Prostate gland (tissue), 2 donors: ENCODE results near the gene NT5DC1. TPM values are rescaled to one million over a fixed set of nuclear protein-coding genes. Genes with fewer than 3 reads are reported as not detected.

Experiments
- DNase-seq: peaks from one replicate; pipeline ENCODE4 v3.0.0-alpha.2; 2019; ENCODE audit warnings: low spot score
- H3K27ac ChIP-seq, 2 donors: fragments of 200-600 bp; sonication (generic); 2 replicates each; pipeline ENCODE4 v1.5.1; 2017 to 2019
- H3K27me3 ChIP-seq: fragments of 200-600 bp; sonication (generic); replicated peaks from 2 replicates; pipeline ENCODE4 v1.5.1; 2019; ENCODE audit not compliant: insufficient read depth
- H3K36me3 ChIP-seq, 2 donors: fragments of 200-600 bp; sonication (generic); 1 replicate in 1 of 2; 2 replicates in 1 of 2; pipeline versions ENCODE4 v1.5.1 to v1.8.1; 2017 to 2019
- H3K4me1 ChIP-seq: fragments of 200-600 bp; sonication (generic); replicated peaks from 2 replicates; pipeline ENCODE4 v1.5.1; 2019
- H3K4me3 ChIP-seq, 2 donors: fragments of 200-600 bp; sonication (generic); 2 replicates each; pipeline ENCODE4 v1.5.1; 2017 to 2019
- H3K9me3 ChIP-seq: fragments of 200-600 bp; sonication (generic); 2 replicates; pipeline ENCODE4 v1.5.1; 2017
- CTCF ChIP-seq, 4 experiments: fragments of 200-600 bp in 2 of 4; fragments of 450-650 bp in 2 of 4; sonication (generic) in 2 of 4; IDR thresholded peaks; 1 replicate in 3 of 4; 2 replicates in 1 of 4; pipeline ENCODE4 v1.5.1; 2016 to 2019; ENCODE audit warnings: antibody characterized with exemption in 4 of 4, mild to moderate bottlenecking in 2 of 4, moderate library complexity in 2 of 4
- POLR2A ChIP-seq: fragments of 450-650 bp; IDR thresholded peaks from one replicate; pipeline ENCODE4 v1.6.1; 2016; ENCODE audit warnings: antibody characterized with exemption, mild to moderate bottlenecking
- POLR2AphosphoS5 ChIP-seq: sonication (generic); formaldehyde crosslinking; IDR thresholded peaks from one replicate; pipeline ENCODE4 v1.6.1; 2017; ENCODE audit warnings: antibody characterized with exemption
- WGBS: methylation state at CpG from one replicate; pipeline ENCODE4 v1.1.5; 2018; 5-methylcytosine and 5-hydroxymethylcytosine counted together
- intact Hi-C: fragments of 100-400 bp; cut with DNase I; formaldehyde crosslinking; loops from one replicate; pipeline ENCODE4 v1.14.2; 2022
- total RNA-seq, 2 donors: library from RNA; depleted of rRNA; stranded (reverse); fragments of >200 nt; gene quantifications; one replicate each; pipeline ENCODE4 v1.1.0, GENCODE V29; 2016

The NT5DC1 gene
- total RNA-seq, 2 donors from 2014 or later: 12.3 to 26.1 TPM

GRCh38 chr6:116070616-116071389 lies 29.9 kb upstream of the NT5DC1 start:
- Histone ChIP-seq H3K4me3 (no peak overlapping the region), H3K27me3 (no peaks in the 10 kb centered on the region), H3K27ac (no peak overlapping the region), H3K4me1 (no peaks in the 10 kb centered on the region), H3K36me3 (no peaks in the 10 kb centered on the region), H3K9me3 (no peaks in the 10 kb centered on the region)
- 48% methylated on average over 2 of the region's 2 CpGs for whole genome bisulfite sequencing
- intact Hi-C loops: no loop called here
- TF ChIP-seq POLR2AphosphoS5: no peak
- TF ChIP-seq POLR2A: no peak
- no peak for TF ChIP-seq CTCF (IDR thresholded peaks at IDR 0.05)
- DNase-seq: no peak

- H3K9me3 ChIP-seq: no peaks in the 10 kb centered on the region
- no peak overlapping the region for H3K4me3 ChIP-seq
- TF ChIP-seq CTCF (IDR thresholded peaks at IDR 0.05) (no peak), POLR2AphosphoS5 (no peak), POLR2A (no peak)
- H3K36me3 ChIP-seq: no peaks in the 10 kb centered on the region
- no peaks in the 10 kb centered on the region for H3K4me1 ChIP-seq
- H3K27me3 ChIP-seq: no peaks in the 10 kb centered on the region
- no peak overlapping the region for H3K27ac ChIP-seq
- no peak for DNase-seq
- intact Hi-C loops: no loop called here
- 67% methylated on average over 1 of the region's 1 CpG for WGBS
Observed at GRCh38 chr6:116072368-116072767, 28.3 kb upstream of the NT5DC1 start.

GRCh38 chr6:116073765-116074440 lies 26.8 kb upstream of the NT5DC1 start:
- DNase-seq: no peak
- intact Hi-C loops: no loop called here
- no peak overlapping the region for H3K27ac ChIP-seq

GRCh38 chr6:116074732-116075390 lies 25.8 kb upstream of the NT5DC1 start:
- H3K9me3 ChIP-seq: no peaks in the 10 kb centered on the region
- intact Hi-C loops: no loop called here
- TF ChIP-seq CTCF (IDR thresholded peaks at IDR 0.05): no peak
- TF ChIP-seq POLR2A: no peak
- no peak for TF ChIP-seq POLR2AphosphoS5
- WGBS: 92% methylated on average over 2 of the region's 2 CpGs
- no peaks in the 10 kb centered on the region for H3K27me3 ChIP-seq
- H3K27ac ChIP-seq: no peak overlapping the region
- H3K4me1 ChIP-seq: no peaks in the 10 kb centered on the region
- no peak for DNase-seq
- no peak overlapping the region for H3K4me3 ChIP-seq
- no peaks in the 10 kb centered on the region for H3K36me3 ChIP-seq

More at GRCh38 chr6:116073765-116074440, 26.8 kb upstream of the NT5DC1 start:
- H3K27me3 ChIP-seq: no peaks in the 10 kb centered on the region
- no peak overlapping the region for H3K4me3 ChIP-seq
- TF ChIP-seq CTCF (IDR thresholded peaks at IDR 0.05): no peak
- TF ChIP-seq POLR2AphosphoS5: no peak
- no peak for TF ChIP-seq POLR2A
- 85% methylated on average over 2 of the region's 2 CpGs for WGBS
- no peaks in the 10 kb centered on the region for H3K4me1 ChIP-seq
- H3K36me3 ChIP-seq: no peaks in the 10 kb centered on the region
- H3K9me3 ChIP-seq: no peaks in the 10 kb centered on the region
